Heart left ventricle (tissue), 16 donors: ENCODE measurements around the gene RIMS1. TPM values are rescaled to one million over a fixed set of nuclear protein-coding genes. Genes with fewer than 3 reads are reported as not detected.

ENCODE experiments used
- ATAC-seq, 4 donors: fragments of 200-7000 bp; cut with Tn5 transposase; one replicate each; pipeline ENCODE4 v1.9.1; 2020 to 2022; ENCODE audit warnings: moderate library complexity in 4 of 4, mild to moderate bottlenecking in 3 of 4, moderate number of reproducible peaks in 1 of 4
- DNase-seq, 5 donors: peaks; one replicate each; pipeline ENCODE4 v3.0.0-alpha.2; 2020
- H3K27ac ChIP-seq, 12 donors: fragments of 200-600 bp; sonication (generic) in 4 of 12; one replicate each; pipeline versions ENCODE4 v1.5.0 to v1.8.0; 2016 to 2022; ENCODE audit warnings: mild to moderate bottlenecking in 2 of 12
- H3K27me3 ChIP-seq, 9 donors: fragments of 200-600 bp; sonication (generic) in 2 of 9; one replicate each; pipeline versions ENCODE4 v1.5.1 to v1.8.0; 2016 to 2022; ENCODE audit warnings: mild to moderate bottlenecking in 3 of 9
- H3K36me3 ChIP-seq, 9 donors: fragments of 200-600 bp; sonication (generic) in 2 of 9; one replicate each; pipeline versions ENCODE4 v1.5.0 to v1.8.0; 2018 to 2022; ENCODE audit warnings: mild to moderate bottlenecking in 2 of 9
- H3K4me1 ChIP-seq, 12 donors: fragments of 200-600 bp; sonication (generic) in 4 of 12; one replicate each; pipeline versions ENCODE4 v1.5.0 to v1.8.0; 2016 to 2022; ENCODE audit warnings: mild to moderate bottlenecking in 3 of 12
- H3K4me3 ChIP-seq, 12 donors: fragments of 200-600 bp; sonication (generic) in 4 of 12; one replicate each; pipeline versions ENCODE4 v1.5.0 to v1.8.0; 2017 to 2022; ENCODE audit warnings: mild to moderate bottlenecking in 9 of 12, moderate library complexity in 4 of 12
- H3K9me3 ChIP-seq, 12 donors: fragments of 200-600 bp; sonication (generic) in 4 of 12; one replicate each; pipeline versions ENCODE4 v1.5.0 to v1.8.0; 2016 to 2022; ENCODE audit warnings: mild to moderate bottlenecking in 1 of 12
- CTCF ChIP-seq, 12 donors: fragments of 200-600 bp; sonication (generic) in 4 of 12; IDR thresholded peaks; one replicate each; pipeline versions ENCODE4 v1.5.0 to v1.8.0; 2018 to 2022; ENCODE audit warnings: antibody characterized with exemption in 12 of 12, mild to moderate bottlenecking in 5 of 12
- POLR2A ChIP-seq, 2 donors: fragments of 450-650 bp; IDR thresholded peaks; one replicate each; pipeline ENCODE4 v1.6.1; 2017; ENCODE audit warnings: antibody characterized with exemption in 2 of 2, mild to moderate bottlenecking in 2 of 2, moderate library complexity in 2 of 2
- WGBS, 4 donors: extraction: QIAGEN DNeasy Blood & Tissue Kit in 2 of 4; methylation state at CpG; one replicate each; pipeline versions ENCODE4 v1.1.5 to v1.1.7; 2013 to 2018; 5-methylcytosine and 5-hydroxymethylcytosine counted together
- intact Hi-C, 10 donors: fragments of 100-400 bp; cut with DNase I; formaldehyde crosslinking; loops; one replicate each; pipeline versions ENCODE4 v1.11.1 to v1.14.2; 2022
- polyA plus RNA-seq, 2 donors: library from polyadenylated mRNA; stranded (reverse); fragments of 200-250 nt; gene quantifications; one replicate each; pipeline ENCODE4 v1.2.3, GENCODE V29; 2013
- total RNA-seq, 9 donors: library from RNA; depleted of rRNA in 2 of 9; stranded (reverse); fragments of >200 nt in 2 of 9; fragmentation: NEBNext Ultra II Directional in 3 of 9; extraction: Animal tissue kit (Norgen Biotek cat#: 25700) in 3 of 9; gene quantifications; one replicate each; pipeline versions ENCODE4 v1.1.0 to v1.2.4, GENCODE V29; 2016 to 2023
- donor health status: ischemic (EF 13 %, LVEDD 7.1; RV severe dilation, severe dysfunction).
- donor health status: healthy with polysubstance abuse.
- donor health status: DM: no; HTN: yes; CAD: no.
- donor health status: DM: no; HTN: no; CAD: no.
- donor health status: ischemic (EF 25% LVEDD 6.9; RV normal size, moderate dysfunction).
- donor health status: ischemic (EF 25% LVEDD 5.7; RV mildly dilated, moderate dysfunction).
- donor health status: healthy.
- donor health status: DM: yes; HTN: yes; CAD: no.
- donor health status: ischemic (EF 35%, LVEDD 5.7; RV mildly dilated, moderate dysfunction).
- donor health status: nonischemic (EF 11% LVEDD 7.7; RV severe dilation, severe dysfunction).
- donor health status: DM: yes; HTN: yes; CAD: no.
- donor health status: PGD.
- donor health status: ischemic (EF 29% LVEDD 5.4; RV normal size, mild dysfunction).
- donor health status: nonischemic (EF 23%, LVEDD 6.1; RV moderate dilation, normal function).

Gene RIMS1
- total and polyA plus RNA-seq, 11 donors = 0.11 to 3.2 (median 1.1) TPM; not detected in 4

DNA sequence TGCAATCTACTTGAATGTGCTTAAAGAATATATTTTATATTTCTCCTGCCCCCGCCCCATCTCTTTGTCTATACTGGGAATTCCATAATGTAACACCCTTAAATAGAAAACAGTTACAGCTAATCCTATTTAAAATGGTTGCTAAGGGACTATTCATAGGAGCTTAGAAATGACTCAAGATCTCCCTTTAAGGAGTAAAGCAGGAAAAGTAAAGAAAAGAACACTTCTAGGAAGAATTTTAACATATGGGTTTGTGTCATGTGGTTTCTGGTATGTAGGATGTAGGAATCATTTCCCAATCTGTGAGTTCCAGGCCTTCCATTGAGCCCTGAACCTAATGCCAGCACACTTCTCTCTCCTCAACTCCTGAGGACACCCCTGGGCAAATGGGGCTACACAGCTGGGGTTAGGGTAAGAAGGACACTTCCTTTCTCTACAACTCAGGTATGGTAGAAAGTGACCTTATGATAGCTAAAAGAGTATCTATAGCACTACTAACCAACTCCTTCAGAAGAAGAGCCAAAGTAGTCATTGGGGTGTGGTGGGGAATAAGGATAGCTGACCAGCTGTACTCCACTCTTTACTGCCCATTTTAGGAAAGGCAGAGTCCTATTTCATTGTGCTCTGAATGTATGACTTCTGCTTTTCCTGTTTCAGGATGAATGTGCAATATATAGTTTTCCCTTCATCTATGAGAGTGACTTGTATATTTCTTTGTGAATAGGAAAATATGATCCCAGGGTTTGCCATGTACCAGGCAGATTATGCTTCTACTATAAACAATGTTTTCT lies 27.3 kb downstream of the RIMS1 start:
- TF ChIP-seq POLR2A (IDR thresholded peaks at IDR 0.05) = no peak
- no peak for TF ChIP-seq CTCF (IDR thresholded peaks at IDR 0.05)
- H3K27ac ChIP-seq = no peak overlapping the region
- H3K9me3 ChIP-seq = no peaks in the 10 kb centered on the region
- no peaks in the 10 kb centered on the region for H3K36me3 ChIP-seq
- no peaks in the 10 kb centered on the region for H3K4me1 ChIP-seq
- no peak overlapping the region for H3K4me3 ChIP-seq
- H3K27me3 ChIP-seq = no peaks in the 10 kb centered on the region
- intact Hi-C loops = no loop called here
- ATAC-seq = no peak
- 85 to 98% (median 92%) methylated on average over 1 of the region's 1 CpG for WGBS, 4 donors
- DNase-seq = no peak

GRCh38 chr6:71929047-71929446 lies 42.7 kb downstream of the RIMS1 start:
- no peaks in the 10 kb centered on the region for H3K27me3 ChIP-seq
- ATAC-seq (no peak), DNase-seq (no peak)
- no peaks in the 10 kb centered on the region for H3K36me3 ChIP-seq
- H3K4me1 ChIP-seq = no peaks in the 10 kb centered on the region
- H3K27ac ChIP-seq = no peak overlapping the region
- H3K4me3 ChIP-seq = no peak overlapping the region
- intact Hi-C loops = no loop called here
- WGBS, 4 donors = 69 to 96% (median 85%) methylated on average over 1 of the region's 1 CpG
- no peak for TF ChIP-seq POLR2A (IDR thresholded peaks at IDR 0.05)
- no peak for TF ChIP-seq CTCF (IDR thresholded peaks at IDR 0.05)
- peaks cover 0 to 3% (median 0%) of the 10 kb centered on the region in 12 donors for H3K9me3 ChIP-seq

DNA sequence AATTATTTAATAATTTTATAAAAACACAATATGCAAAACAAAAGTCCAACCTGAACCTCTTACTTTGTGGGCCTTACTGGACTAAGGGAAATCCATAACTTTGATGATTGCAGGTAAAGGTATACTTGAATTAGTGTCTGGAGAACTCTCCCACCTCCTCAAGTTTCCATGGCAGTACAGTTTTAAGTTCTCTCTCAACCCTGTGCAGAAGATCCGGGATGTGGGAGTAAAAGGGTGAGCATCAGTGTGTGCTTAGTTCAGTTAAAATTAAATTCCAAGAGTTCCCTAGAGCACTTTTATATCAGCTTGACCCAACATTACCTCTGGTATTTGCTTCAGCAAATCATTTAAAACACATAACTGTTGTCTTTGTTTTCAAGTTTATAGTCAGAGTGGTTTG lies 47.5 kb downstream of the RIMS1 start:
- Histone ChIP-seq H3K4me3 (no peak overlapping the region), H3K9me3 (peaks cover 0 to 6% (median 0%) of the 10 kb centered on the region in 12 donors), H3K4me1 (no peaks in the 10 kb centered on the region), H3K27me3 (no peaks in the 10 kb centered on the region), H3K27ac (no peak overlapping the region), H3K36me3 (no peaks in the 10 kb centered on the region)
- intact Hi-C loops = no loop called here
- TF ChIP-seq POLR2A (IDR thresholded peaks at IDR 0.05) = no peak
- no peak for TF ChIP-seq CTCF (IDR thresholded peaks at IDR 0.05)
- ATAC-seq (no peak), DNase-seq (no peak)
- WGBS, 4 donors = 75 to 88% (median 83%) methylated on average over 1 of the region's 1 CpG

GRCh38 chr6:71965404-71965803 lies 79.1 kb downstream of the RIMS1 start:
- Histone ChIP-seq H3K4me3 (no peak overlapping the region), H3K27ac (no peak overlapping the region), H3K9me3 (no peaks in the 10 kb centered on the region), H3K4me1 (no peaks in the 10 kb centered on the region), H3K36me3 (no peaks in the 10 kb centered on the region), H3K27me3 (no peaks in the 10 kb centered on the region)
- intact Hi-C loops = no loop called here
- DNase-seq (no peak), ATAC-seq (no peak)
- 68 to 74% (median 73%) methylated on average over 7 of the region's 7 CpGs for WGBS, 4 donors
- TF ChIP-seq POLR2A (IDR thresholded peaks at IDR 0.05) = no peak
- no peak for TF ChIP-seq CTCF (IDR thresholded peaks at IDR 0.05)
